Keratinocyte (primary cell): ENCODE data around the gene AGFG1.

Experiments used
- CTCF ChIP-seq, 3 experiments: IDR thresholded peaks in 1 of 3; conservative IDR thresholded peaks in 1 of 3; optimal IDR thresholded peaks in 1 of 3; 2 replicates in 2 of 3; 3 replicates in 1 of 3; pipeline versions ENCODE3 to v1.5.1; 2011; ENCODE audit warnings: low read length in 3 of 3, mild to moderate bottlenecking in 3 of 3, moderate library complexity in 2 of 3, control low read depth in 1 of 3, inconsistent platforms in 1 of 3; ENCODE audit not compliant: insufficient read depth in 2 of 3; ENCODE audit errors: extremely low read depth in 1 of 3
- EZH2 ChIP-seq: IDR thresholded peaks from one replicate; pipeline ENCODE4 v1.6.1; 2012; ENCODE audit warnings: inconsistent platforms, mild to moderate bottlenecking, low read length, moderate library complexity

- no peak for TF ChIP-seq CTCF (optimal IDR thresholded peaks at IDR 0.05 in 1 of 3, IDR thresholded peaks at IDR 0.05 in 1 of 3, conservative IDR thresholded peaks at IDR 0.05 in 1 of 3; ENCODE audit: extremely low read depth in 1 of 3, insufficient read depth in 2 of 3, low read length in 3 of 3)
- TF ChIP-seq EZH2: no peak
Measured at GRCh38 chr2:227451655-227451992, 20.3 kb upstream of the AGFG1 start.
